GM21737 (cell line): ENCODE data around the gene TSPO2.
"Not testable (repeated sequence)": the region's sequence is repeated elsewhere in the genome, so short reads cannot be mapped to it uniquely, and the experiment has no call there.

Experiments
- ATAC-seq: cut with Tn5 transposase; IDR thresholded peaks from one replicate; pipeline ENCODE4 v1.9.1; 2021; ENCODE audit warnings: mild to moderate bottlenecking, moderate library complexity; ENCODE audit not compliant: unreplicated experiment

TSPO2 gene, protein sequence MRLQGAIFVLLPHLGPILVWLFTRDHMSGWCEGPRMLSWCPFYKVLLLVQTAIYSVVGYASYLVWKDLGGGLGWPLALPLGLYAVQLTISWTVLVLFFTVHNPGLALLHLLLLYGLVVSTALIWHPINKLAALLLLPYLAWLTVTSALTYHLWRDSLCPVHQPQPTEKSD

DNA sequence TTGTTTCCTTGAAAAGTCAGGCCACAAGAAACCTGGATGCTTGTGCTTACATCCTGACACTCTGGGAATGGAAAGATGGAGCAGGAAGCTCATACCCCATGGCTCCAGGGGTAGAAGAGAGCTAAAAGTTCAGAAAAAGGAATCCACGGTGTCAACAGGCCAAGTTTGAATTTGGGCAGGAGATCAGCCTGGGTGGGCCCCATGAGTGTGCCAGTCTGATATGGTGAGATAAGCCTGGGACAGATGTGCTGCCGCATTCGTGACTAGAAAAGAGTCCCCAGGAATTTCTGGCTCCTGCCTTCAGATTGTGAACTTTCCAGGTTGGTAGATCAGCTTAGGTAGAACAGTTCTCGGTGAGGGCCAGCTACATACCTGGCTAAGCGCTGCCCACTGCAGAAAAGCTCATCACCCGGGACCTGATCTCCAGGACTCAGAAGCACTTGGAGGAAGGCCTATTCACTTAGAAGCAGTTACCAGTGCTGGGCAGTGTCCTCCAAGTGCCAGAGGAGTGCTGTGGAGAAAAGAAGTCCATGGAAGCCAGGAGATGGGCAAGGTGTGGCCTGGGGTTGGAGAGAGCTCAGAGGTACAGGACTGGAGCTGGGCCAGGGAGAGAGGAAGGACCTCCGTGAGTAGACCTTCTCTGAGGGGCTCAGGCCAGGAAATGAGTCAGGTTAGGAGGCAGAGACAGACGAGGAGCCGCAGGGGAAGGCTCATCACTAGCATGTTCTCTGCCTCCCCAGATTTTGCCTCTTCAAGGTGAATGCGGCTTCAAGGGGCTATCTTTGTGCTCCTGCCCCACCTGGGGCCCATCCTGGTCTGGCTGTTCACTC, at the start of gene TSPO2:
TSPO2 (plus strand) TSS at position 242 of the 830 bp plus-strand sequence; CDS start at position 761, 519 bp downstream.
- ATAC-seq = no peak

DNA sequence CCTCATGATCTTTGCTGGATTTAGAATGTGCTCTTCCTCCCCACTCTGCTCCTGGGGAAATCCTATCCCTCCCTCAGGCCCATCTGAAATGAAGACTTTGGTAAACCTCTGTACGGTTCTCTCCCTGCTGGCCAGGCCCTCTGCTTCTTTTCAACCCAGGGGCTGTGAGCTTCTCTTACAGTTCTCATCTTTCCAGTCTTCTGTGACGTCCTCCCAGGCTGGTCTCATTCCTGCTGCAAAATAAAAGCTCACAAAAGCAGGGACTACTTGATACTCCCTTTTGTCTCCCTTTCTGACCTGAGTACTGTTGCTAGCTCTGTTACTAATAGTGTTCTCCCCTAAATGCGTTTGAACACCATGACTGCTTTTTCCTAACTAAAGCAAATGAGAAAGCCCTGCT, 49.5 kb upstream of the TSPO2 start:
- no peak for ATAC-seq

DNA sequence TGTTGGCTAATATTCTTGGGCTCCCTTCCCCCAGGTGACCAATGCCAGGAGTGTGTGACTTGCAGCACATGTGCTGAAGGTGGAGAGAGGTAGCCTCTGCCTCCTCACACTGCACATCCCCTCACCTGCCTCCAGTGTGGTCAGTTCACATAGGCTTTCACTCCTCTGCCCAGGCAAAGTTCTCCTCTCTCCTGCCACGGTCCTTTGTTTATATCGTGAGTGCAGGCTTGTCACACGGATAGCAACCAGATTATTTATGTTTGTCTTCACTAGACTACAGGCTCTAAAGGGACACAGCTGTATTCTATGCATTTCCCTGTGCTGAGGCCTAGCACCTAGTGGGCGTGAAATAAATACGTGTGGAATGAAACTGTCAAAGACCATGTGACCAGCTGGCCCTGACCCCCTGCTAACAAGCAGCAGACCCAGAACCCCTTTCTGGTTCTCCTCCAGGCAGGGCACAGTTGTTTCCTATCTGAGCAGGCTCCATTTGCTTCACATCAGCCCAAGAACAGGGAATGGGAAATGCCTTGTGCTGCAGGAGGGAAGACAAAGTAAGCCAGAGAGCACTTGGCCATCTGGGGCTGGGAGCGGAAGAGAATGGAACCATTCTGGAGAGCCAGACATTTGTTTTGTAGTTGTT, 45.6 kb upstream of the TSPO2 start:
- no peak for ATAC-seq

DNA sequence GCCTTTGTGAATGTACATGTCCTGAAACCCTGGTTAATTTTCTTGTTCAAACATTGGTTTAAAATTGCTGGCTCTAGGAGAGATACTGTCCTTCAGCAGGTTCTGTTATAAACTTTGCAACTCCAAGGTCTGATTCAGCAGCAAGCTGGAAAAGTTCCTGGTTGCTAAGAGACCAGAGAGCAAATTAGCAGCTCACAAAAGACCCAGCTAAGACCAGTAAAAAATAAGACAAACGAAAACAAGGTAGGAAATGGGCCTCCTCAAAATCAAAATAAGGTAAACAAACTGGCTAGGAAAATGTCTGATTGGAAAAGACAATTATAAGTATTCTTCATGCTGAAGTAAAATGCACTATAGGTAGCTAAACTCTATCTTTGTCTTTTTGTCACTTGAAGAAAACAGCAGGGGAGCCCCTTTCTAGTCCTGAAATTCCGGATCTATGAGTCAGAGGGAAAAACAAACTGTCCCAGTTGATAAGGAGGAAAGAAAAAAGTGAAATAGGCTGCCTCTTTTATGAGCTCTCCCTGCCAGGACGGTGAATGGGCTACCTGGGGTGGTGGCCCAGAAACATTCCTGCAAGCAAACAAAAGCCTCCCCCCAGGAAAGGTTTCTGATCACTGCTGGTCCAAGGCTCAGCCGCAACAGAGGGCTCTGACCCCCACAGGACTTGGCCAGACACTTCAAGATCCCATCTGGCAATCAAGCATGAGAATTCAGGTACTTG, 44.9 kb upstream of the TSPO2 start:
- no peak for ATAC-seq

DNA sequence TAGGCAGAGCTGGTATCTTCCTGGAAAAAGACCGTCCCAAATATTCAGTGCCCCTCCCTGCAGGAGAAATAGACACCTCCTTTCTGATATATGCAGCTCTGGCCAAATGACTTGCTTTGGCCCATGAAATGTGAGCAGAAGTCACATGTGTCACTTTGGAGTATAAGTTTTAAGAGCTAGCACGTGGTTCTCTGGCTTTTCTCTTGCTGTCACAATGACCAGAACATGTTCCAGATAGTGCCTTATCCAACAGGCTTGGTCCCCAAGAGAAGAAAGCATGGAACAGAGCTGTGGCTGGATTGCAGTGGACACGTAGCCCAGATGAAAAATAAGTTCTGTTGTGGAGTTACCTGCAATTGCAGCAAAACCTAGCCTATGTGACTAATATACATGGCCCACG, 43.6 kb upstream of the TSPO2 start:
- no peak for ATAC-seq

DNA sequence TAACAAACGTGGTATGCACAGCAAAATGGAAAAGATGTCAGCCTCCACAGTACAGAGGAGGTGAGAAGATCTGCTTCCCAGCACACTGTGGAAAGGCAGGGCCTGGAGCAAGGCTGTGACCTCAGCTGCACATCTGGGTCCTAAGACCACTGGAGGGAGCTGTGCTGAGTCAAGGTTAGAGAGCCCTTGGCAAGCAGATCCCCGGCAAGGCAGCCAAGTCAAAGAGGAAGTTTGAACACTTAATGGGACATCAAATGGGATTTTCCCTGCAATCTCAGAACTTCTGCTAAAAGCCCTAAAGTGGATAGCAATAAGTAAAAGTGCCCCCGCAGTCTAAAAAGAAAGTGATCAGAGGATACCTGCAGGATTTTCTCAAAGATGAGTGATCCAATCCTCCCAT, 42.7 kb upstream of the TSPO2 start:
- ATAC-seq = no peak

DNA sequence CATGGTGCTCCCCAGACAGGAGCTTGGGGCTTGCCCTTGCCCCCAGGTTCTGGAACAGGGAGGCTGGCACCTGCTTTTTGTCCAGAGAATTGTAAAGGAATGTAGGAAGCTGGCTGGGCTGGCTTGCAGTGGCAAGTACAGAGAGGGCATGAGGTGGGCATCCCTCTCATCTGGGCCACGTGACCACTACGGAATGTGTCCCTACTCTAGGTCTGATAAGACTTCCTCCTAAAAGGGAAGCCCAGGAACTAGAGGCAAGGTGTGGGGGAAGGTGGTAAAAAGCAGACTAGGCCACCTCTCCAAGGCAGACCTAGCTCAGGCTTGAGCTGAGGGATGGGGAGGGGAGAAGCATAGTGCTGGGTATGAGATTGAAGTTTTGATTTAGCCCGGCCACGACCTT, 42.0 kb upstream of the TSPO2 start:
- ATAC-seq = no peak

DNA sequence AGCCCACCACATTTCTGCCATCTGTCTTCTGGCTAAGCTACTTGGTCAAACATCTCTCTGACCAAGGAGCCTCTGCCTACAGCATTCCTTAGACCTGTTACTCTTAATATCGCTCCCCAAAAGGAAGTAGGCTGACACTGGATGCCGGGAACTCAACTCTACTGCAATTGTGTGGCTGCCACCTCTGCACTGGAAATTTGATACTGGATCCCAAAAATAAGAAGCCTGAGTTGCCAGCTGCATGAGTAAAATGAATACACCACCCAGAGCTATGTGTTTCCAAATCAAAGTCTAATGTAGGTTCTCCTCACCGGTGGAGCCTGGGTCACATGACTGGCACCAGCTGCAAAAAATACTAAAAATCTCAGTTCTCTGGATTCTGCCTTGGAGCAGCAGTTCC, 40.1 kb upstream of the TSPO2 start:
- ATAC-seq = no peak

DNA sequence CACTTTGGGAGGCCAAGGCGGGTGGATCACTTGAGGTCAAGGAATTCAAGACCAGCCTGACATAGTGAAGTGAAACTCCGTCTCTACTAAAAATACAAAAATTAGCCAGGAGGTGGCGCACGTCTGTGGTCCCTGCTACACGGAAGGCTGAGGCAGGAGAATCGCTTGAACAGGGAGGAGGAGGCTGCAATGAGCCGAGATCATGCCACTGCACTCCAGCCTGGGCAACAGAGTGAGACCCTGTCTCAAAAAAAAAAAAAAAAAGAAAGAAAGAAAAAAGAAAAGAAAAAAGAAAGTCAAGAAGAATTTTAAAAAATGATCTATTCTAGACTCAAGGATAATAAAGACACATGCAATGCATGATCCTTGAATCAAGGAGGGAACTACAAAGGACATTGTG, 36.0 kb upstream of the TSPO2 start:
- not testable (repeated sequence) for ATAC-seq

DNA sequence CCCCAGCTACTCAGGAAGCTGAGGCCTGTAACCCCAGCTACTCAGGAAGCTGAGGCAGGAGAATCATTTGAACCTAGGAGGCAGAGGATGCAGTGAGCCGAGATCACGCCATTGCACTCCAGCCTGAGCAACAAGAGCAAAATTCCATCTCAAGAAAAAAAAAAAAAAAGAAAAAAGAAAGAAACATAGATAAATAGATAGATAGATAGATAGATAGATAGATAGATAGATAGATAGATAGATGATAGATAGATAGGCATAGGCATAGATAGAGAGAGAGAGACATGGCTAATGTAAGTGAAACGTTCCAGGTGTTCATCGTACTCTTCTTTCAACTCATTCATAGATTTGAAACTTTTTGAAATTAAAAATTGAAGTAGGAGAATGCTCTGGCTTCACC, 35.3 kb upstream of the TSPO2 start:
- not testable (repeated sequence) for ATAC-seq

DNA sequence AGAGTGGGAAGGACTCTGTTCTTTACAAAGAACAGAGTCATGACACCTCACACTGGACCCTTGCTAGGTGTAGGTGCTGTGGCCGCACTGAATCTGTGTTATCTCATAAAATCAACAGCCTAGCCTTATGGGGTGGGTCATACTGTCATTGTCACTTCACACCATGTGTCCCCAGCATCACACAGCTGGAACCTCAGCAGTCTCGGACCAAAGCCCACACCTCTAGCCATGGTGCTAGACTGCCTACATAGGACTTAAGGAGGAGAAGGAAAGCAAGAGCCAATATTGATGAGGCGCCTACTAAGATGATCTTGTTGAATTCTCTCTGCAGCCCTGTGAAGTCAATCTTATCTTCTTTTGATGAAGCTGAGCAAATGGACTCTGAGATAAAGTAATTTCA, 34.3 kb upstream of the TSPO2 start:
- ATAC-seq = no peak

DNA sequence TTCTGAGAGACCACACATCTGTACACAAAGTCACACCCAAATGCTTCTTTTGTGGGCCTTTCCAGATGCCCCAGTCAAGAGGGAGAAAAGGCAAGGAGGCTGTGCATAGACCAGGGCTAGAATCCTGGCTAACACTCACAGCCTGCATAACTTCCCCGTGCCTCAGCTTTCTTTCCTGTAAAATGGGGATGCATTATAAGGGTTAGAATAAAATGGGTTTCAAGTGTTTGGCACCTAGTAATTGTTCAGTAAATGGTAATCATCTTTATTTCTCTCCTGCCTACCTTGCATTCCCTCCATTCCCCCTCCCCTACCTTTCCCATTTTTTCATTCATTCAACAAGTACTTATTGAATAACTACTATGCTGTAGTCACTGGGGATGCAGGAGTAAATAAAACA, 32.6 kb upstream of the TSPO2 start:
- no peak for ATAC-seq

DNA sequence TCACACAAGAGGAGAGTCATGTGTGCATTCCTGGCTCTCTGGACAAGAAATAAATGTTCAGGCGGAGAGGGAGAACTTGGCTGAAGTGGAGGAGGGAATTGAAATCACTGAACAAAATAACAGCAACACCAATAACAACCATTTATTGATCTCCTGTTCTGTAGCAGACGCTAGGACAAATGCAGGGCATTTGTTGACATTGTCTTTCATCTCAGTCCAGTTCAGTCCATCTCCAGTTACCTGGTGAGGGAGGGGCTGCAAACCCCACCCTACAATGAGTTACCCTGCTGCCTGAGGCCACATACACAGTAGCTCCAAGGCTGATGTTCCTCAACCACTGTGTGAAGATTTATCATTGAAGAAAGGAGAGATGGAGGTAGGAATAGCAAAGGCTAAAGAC, 30.6 kb upstream of the TSPO2 start:
- no peak for ATAC-seq

DNA sequence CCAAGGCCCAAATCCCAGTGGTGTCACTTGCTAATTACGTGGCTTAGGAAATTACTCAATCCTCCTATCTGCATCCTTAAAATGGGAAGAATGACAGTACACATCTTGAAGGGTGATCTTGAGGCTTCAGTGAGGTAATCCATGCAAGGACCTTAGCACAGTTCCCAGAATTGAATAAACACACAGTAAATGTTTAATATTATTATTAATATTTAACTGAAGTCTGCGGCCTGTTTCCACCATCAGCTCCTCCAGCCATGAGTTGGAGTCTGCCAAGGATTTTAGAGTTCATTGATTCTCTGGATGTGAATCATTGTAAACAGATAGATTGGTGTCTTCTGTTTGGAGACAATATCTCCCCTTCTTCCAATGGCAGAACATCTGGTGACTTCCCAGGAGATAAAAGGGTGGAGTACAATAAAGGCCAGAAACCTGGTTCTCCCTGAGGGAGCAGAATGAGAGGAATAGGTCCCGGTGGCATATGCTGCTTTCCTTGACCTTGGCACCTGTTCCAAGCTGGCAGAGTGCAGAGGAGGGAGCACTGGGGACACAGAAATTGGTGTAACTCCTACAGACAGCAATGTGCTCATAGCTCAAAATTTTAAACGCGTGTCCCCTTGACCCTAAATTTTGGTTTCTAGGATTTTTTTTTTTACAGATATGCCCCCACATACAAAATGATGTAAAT, 28.7 kb upstream of the TSPO2 start:
- no peak for ATAC-seq

DNA sequence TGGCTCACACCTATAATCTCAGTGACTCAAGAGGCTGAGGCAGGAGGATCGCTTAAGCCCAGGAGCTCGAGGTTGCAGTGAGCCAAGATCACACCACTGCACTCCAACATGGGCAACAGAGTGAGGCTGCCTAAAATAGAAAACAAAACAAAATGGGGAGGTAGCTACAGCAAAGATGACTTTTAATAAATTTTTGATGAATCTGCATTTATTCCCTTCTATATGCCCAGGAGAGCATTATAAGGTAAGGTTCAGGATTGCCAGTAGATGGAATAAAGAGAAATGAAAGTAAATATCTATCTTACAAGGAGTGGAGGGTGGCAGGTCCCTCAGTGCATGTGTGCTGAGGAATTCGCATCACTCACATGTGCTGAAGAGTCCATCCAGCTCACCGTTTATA, 27.5 kb upstream of the TSPO2 start:
- ATAC-seq = no peak

DNA sequence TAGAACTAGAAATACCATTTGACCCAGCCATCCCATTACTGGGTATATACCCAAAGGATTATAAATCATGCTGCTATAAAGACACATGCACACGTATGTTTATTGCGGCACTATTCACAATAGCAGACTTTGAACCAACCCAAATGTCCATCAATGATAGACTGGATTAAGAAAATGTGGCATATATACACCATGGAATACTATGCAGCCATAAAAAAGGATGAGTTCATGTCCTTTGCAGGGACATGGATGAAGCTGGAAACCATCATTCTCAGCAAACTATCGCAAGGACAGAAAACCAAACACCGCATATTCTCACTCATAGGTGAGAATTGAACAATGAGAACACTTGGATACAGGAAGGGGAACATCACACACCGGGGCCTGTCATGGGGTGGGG, 26.4 kb upstream of the TSPO2 start:
- not testable (repeated sequence) for ATAC-seq

DNA sequence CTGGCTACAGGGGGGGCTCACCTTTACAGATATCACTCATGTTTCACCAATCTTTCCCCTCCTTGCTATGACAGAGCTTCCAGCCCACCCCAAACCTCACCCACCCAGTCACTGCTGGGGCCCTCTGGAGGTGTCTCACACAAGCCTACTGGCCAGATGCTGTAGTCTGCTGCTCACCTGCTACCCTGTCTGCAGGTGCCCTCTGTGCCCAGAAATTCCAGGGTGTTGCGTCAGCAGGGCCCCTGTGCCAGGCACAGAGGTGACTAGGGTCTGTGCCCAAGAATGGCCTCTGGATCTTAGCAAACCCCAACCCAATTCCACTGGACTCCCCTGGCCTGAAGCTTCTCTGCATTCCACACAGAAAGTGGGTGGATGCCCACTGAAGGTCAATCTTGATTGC, 24.6 kb upstream of the TSPO2 start:
- no peak for ATAC-seq

DNA sequence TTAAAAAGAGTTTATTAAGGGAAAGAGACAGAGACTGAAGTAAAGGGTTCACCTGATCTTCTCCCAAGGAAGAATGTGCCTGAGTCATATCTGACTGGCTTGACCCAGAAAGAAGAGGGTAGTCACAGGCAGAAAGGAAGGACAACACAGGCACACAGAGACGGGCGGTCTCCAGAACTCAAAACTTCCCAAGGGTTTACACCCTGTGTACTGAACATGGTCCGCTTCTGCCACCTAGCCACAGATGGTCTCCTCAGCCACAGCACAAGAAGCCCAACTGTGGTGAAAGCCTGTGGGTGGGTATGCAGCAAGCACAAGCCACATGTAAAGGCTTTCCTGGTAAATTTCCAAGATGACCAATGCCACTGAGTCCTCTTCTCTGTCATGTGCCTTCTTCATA, 20.4 kb upstream of the TSPO2 start:
- ATAC-seq = no peak

DNA sequence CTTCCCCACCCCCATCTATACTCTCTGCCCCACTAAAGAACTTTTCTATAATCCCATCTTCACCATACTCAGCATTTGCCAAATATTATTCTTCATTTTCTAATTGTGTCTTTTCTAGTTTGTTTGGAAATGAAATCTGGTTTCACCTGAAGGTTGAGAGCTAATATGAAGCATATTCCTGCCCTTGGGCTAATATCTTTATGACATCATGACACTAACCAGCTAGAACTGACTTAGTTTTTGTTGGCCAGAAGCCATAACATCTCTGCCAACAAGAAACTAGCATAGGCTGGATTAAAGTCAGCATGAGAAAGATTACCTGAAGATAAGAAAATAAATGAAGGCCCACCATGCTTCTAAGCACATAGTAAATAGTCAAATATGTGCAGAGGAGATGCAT, 20.0 kb upstream of the TSPO2 start:
- ATAC-seq = no peak

DNA sequence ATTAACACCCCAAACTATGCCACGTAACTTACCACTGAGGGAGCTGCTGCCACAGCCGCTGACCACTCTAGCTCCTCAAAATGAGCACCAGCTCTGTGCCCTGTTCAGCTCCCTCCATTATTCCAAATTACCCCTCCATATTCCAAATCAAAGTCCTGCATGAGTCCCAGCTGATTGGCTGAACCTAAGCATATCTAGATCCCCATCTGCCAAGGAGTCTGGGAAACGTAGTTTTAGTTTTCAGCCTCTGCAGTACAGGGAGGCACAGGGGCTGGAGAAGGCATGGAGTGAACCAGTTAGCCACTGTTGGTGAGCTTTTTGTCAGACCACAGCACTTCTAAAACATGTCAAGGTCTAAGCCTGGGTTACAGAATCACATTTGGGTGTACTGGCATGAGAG, 19.2 kb upstream of the TSPO2 start:
- no peak for ATAC-seq

DNA sequence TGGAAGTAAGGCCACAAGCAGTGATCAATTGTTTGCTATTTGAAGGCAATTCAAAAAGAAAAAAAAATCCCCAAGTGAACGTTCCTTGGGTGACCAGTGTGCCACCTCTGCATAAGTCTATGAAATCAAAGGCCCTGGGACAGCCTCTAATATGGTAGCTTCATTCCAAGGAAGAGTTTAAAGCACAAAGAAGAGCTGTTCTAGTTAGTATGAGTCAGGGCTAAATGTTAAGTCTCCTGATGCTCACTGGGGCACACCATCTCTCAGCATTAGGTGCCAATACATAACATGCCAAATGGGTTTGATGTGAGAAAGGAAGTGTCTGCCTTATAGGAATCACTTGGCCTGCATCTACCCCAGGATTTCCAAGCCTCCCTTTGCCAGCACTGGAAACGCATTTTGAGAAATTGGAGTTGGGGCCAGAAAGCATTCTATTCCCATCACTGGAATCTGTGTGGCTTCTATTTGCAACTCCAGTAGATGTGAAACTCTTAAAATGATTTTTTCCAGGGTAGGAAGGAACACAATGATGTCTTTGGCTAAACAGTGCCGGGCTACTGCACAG, 16.2 kb upstream of the TSPO2 start:
- no peak for ATAC-seq
